Hippocampal formation (tissue), 2 donors: ENCODE results near the gene CALU.

ENCODE experiments used
- DNase-seq, 2 donors: peaks; one replicate each; lab custom pipeline; 2025; lab: John Stamatoyannopoulos, UW

The CALU gene

GRCh38 chr7:128747327-128748079 is 8.3 kb downstream of the CALU start:
- DNase-seq, result no peak

GRCh38 chr7:128752251-128752650 is 13.1 kb downstream of the CALU start:
- DNase-seq, result no peak

DNA sequence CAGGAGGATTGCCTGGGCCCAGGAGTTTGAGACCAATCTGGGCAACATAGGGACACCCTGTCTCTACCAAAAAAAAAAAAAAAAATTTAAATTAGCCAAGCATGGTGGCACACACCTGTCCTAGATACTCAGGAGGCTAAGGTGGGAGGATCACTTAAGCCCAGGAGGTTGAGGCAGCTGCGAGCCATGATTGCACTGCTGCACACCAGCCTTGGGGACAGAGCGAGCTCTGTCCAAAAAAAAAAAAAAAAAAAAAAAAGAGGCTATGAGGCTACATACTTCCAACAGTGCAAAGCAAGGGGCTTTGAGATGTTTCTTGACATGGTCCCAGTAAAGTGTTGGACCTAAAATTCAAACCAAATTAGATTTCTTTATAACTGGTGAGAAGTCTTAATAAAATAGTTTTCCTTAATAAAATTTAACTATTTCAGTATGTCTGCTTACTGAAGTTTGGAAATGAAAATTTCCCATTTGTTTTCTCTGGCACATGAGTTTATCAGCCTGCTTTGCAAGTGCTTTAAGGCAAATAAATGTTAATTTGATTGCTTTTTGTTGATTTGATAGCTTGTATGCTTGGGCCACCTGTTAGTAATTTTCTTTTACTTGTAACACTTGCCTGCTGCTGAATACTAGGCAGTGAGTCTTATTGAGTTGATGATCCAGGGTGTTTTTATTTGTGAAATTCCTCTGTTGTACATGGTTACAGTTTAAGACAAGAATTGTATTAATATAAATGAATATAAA is 16.1 kb downstream of the CALU start:
- no peak for DNase-seq

- peak in 1 of 2 donors; percentile 49 for DNase-seq
Measured at GRCh38 chr7:128755819-128756476, 16.8 kb downstream of the CALU start.

- no peak for DNase-seq
Measured at GRCh38 chr7:128757203-128757602, 18.0 kb downstream of the CALU start.

DNA sequence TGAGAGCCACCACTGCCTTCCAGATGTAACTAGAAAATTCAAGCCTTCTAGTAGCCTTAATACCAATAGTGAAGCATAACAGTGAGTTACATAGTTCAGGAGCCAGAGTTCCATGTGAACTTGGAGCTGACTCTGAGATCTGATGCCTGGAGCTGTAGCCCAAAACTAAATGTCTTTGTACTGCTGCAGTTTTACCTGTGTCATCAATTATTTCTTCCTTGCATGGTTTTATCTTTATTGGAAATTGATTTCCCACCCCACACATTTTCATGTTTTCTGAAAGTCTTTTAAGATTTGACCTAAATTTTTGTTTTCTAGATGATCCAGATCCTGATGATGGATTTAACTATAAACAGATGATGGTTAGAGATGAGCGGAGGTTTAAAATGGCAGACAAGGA is 19.4 kb downstream of the CALU start:
- no peak for DNase-seq

DNA sequence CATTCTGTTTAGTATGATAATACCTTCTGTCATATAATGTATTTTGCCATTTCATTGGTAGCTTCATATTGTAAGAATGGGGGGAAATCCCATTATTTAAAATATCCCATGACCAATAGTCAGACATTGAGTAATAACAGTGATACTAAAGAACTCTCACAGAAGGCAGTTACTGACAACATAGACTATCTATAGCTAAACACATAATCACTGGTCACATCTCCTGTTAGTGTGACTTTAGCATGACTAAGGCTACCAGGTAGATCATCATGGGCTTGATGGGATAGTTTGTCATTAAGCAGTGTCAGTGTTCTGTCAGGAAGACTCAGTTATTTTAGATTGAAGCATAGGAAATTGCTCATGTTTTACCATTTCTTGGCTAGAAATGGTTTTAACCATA is 20.1 kb downstream of the CALU start:
- DNase-seq, result no peak

DNA sequence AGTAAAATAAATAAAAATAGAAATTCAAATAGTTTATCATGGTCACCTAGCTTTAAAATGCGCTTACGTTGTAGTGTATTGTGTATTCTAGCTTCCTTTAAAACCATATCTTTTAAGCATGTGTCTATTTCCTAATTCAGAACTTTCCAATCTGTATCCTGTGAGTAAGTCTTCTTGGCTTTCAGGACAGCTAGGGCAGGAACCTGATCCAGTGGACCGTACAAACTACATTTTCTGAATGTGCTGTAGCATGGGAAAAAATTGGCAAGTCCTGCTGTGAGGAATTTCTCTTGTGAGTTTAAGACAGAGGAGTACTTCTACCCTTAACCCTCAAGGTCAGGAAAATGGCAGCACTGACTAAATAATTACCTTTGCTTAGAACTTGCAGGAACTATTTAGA is 24.4 kb downstream of the CALU start:
- DNase-seq, result no peak

DNA sequence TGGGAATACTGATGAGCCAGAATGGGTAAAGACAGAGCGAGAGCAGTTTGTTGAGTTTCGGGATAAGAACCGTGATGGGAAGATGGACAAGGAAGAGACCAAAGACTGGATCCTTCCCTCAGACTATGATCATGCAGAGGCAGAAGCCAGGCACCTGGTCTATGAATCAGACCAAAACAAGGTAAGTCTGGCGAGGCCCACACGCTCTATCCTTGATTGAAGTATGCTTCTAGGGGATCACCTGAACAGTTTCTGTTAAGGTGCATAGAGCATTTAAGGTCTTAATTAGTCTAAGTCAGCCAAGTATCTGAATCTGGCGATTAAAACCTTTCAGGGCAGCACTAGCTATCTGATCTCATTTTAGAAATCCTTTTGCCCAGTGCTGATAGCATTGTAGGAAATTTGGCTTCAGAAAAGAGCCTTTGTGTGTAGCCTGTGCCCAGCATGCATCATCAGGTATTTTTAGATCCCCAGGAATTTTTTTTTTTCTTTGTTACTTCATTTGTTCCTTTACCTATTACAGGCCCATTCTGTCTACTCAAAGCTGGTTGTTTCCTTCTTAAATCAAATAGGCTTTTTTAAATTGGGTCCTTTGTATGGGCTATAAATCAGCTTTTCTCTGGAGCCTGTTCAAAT is 28.4 kb downstream of the CALU start:
- DNase-seq, result no peak

GRCh38 chr7:128770233-128770632 is 31.1 kb downstream of the CALU start:
- DNase-seq, result no peak

DNA sequence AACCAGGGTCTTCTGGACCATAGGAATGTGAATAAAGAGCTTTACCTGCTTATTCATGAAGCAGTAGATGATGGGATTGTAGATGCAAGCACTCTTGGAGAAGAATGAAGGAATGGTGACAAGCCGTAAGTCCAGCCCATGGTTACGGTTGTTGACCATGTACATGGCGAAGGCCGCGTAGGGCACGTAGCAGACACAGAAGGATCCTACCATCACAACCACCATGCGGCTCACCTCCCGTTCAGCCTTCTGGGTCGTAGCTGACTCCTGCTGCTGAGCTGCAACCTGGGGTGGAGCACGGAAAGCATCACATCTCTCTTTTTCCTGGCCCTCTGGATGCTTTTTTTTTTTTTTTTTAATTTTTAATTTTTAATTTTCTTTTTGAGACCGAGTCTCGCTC is 34.4 kb downstream of the CALU start:
- no peak for DNase-seq

- DNase-seq, result no peak
Measured at GRCh38 chr7:128774029-128774689, 35.0 kb downstream of the CALU start.

DNA sequence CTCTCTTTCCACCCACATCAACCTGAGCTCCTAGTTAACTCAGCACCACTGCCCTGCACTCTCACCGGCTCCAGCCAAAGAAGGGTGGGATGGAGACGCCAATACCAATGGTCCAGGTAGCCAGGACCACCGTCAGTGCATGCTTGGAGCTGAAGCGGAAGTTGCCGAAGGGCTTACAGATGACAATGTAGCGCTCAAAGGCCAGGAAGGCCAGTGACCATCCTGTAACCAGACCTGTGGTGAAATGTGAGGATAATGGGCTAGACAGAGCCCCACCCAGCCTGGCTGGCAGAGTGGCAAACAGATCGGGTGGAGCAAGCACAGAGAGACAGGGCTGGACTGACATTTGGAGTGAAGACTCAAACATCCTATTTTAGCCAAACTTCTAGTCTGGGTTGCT is 35.8 kb downstream of the CALU start:
- DNase-seq, result no peak

DNA sequence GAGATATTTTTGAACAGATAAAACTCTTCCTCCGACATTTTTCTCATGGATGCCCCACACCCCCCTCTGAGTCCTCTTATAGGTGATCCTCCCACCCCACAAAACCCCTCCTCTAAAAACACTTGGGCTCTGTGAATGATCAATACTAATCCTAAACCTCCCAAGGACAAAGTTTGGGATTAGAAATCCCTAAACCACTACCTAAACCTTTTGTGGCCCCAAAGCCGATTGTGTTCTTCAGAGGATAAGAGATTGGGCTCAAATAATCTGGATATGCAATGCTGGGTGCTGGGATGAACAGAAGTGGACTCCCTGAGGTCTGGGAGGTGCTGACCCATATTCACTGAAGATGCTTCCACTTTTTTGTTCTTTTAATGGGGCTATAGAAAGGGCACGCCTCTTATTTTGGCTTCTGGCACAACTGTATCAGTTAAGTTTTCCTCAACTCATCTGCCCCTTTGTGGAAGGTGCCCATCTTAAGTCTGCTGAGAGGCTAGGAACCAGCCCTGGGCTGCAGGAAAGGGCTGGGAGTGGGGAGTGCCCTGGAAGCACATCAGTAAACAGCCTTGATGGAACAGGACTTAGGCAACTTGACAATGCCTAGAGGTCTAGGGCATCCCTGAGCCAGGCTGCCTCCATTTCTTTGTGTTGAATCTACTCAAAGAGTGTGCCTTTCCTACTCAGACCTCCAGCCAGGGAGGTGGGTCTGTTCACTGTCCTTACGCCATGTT is 36.8 kb downstream of the CALU start, which contains the start of gene OPN1SW:
OPN1SW (minus strand) TSS at position 51 of the 731 bp plus-strand sequence; CDS start at position 38, 13 bp downstream.
- DNase-seq, result no peak

- no peak for DNase-seq
Measured at GRCh38 chr7:128777156-128778123, 38.3 kb downstream of the CALU start.

DNA sequence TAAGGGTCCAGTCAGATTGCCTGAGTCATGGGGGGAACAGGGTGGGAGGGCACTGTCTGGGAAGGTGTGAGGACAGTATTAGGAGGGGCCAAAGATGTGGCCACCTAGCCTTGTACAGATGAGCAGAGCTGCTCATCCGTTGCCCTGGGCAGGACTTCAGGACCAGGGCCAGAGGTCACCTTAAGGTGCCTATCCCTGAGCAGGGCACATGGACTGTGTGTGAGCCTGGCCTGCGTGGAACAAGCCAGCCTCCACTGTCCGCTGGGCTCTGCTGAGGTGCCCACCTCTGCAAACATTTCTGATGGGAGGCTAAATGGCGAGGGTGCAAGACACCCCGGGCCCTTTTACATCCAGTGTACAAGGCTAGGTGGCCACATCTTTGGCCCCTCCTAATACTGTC is 39.8 kb downstream of the CALU start:
- DNase-seq, result no peak

GRCh38 chr7:128781126-128781525 is 42.0 kb downstream of the CALU start:
- no peak for DNase-seq

DNA sequence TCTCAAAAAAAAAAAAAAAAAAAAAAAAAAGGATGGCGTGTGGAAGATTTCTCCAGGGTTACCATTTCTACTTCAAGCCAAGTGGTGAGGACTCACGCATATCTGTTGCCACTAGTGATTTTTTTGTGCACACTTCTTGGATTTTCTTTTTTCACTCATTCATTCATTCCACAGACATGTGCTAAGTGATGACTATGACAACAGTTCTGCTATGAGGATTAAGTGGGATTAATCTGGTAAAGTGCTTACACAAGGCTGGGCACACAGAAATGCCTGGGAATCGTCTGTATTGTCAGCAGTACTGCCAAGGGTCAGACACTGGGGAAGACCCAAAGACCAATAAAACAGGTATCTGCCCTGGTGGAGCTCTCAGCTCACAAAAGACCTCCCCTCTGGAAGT is 42.7 kb downstream of the CALU start:
- no peak for DNase-seq

GRCh38 chr7:128783143-128783861 is 44.1 kb downstream of the CALU start:
- peak; percentile 16 to 45 for DNase-seq
